ENCODE data around the gene COX7A2L. TPM values are rescaled to one million over a fixed set of nuclear protein-coding genes. Genes with fewer than 3 reads are reported as not detected.
A peak's percentile ranks its signal among the peaks of the same experiment; 100 is the strongest.
"Not testable (repeated sequence)": the region's sequence is repeated elsewhere in the genome, so short reads cannot be mapped to it uniquely, and the experiment has no call there.

Gene COX7A2L
- total RNA-seq, 1 donor from 2014 or later, result 83.3 TPM

DNA sequence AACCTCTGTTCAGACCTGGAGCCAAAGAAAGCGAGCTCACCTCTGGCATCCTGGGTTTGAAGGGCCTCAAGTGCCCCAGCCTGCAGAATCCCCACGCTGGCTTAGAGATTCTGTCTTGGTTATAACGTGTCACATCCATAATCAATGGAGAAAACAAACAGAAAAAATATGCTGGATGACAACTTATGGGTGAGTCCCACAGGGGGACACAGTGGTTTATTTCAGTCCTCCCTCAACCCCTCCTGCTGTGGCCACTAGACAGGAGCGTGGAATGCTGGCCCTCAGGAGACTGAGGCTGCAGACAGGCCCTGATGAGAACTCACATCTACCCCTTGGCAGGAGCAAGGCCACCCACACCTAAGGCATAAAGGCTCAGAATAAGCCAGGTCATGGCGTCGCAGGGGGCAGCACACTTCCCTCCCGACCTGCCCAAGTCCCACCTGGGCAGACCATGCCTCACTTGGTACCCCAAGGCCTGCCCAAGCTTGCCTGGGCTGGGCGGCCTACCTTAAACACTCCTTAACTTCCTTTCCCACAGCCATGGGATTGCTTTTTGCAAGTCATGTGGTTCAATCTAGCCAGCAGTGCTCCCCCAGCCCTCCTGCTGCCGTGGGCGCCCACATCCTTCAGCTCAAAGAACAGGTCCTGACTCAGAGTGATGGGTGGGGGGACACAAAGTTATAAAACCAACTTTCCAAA is 19.9 kb downstream of the COX7A2L start:
- Mint-ChIP-seq H3K4me3 (no peak overlapping the region), H3K36me3 (ENCODE audit: low read depth) (peaks cover 41% of the 10 kb centered on the region), H3K9me3 (no peaks in the 10 kb centered on the region), H3K4me1 (ENCODE audit: low read depth) (peaks cover 39% of the 10 kb centered on the region), H3K27ac (peak overlapping the region; percentile 58), H3K27me3 (ENCODE audit: insufficient read depth) (no peaks in the 10 kb centered on the region)
- DNase-seq (ENCODE audit: low spot score), result no peak
- intact Hi-C loops (cut with micrococcal nuclease), result no loop called here

GRCh38 chr2:42340045-42340937 is 20.7 kb downstream of the COX7A2L start:
- intact Hi-C loops (cut with micrococcal nuclease), result no loop called here
- Mint-ChIP-seq H3K27ac (peak overlapping the region; percentile 47), H3K4me3 (no peak overlapping the region), H3K4me1 (ENCODE audit: low read depth) (peaks cover 39% of the 10 kb centered on the region), H3K36me3 (ENCODE audit: low read depth) (peaks cover 43% of the 10 kb centered on the region), H3K9me3 (no peaks in the 10 kb centered on the region), H3K27me3 (ENCODE audit: insufficient read depth) (no peaks in the 10 kb centered on the region)
- no peak for DNase-seq (ENCODE audit: low spot score)

- Mint-ChIP-seq H3K36me3 (ENCODE audit: low read depth) (peaks cover 44% of the 10 kb centered on the region), H3K4me3 (no peak overlapping the region), H3K27ac (peak overlapping the region; percentile 47), H3K9me3 (no peaks in the 10 kb centered on the region), H3K4me1 (ENCODE audit: low read depth) (peaks cover 39% of the 10 kb centered on the region), H3K27me3 (ENCODE audit: insufficient read depth) (no peaks in the 10 kb centered on the region)
- intact Hi-C loops (cut with micrococcal nuclease), result no loop called here
- DNase-seq (ENCODE audit: low spot score), result no peak
Measured at GRCh38 chr2:42339191-42339912, 21.7 kb downstream of the COX7A2L start.

GRCh38 chr2:42338567-42339190 is 22.3 kb downstream of the COX7A2L start:
- Mint-ChIP-seq H3K27ac (no peak overlapping the region), H3K4me3 (no peak overlapping the region), H3K36me3 (ENCODE audit: low read depth) (peaks cover 44% of the 10 kb centered on the region), H3K4me1 (ENCODE audit: low read depth) (peaks cover 38% of the 10 kb centered on the region), H3K27me3 (ENCODE audit: insufficient read depth) (no peaks in the 10 kb centered on the region), H3K9me3 (no peaks in the 10 kb centered on the region)
- DNase-seq (ENCODE audit: low spot score), result no peak
- intact Hi-C loops (cut with micrococcal nuclease), result no loop called here

DNA sequence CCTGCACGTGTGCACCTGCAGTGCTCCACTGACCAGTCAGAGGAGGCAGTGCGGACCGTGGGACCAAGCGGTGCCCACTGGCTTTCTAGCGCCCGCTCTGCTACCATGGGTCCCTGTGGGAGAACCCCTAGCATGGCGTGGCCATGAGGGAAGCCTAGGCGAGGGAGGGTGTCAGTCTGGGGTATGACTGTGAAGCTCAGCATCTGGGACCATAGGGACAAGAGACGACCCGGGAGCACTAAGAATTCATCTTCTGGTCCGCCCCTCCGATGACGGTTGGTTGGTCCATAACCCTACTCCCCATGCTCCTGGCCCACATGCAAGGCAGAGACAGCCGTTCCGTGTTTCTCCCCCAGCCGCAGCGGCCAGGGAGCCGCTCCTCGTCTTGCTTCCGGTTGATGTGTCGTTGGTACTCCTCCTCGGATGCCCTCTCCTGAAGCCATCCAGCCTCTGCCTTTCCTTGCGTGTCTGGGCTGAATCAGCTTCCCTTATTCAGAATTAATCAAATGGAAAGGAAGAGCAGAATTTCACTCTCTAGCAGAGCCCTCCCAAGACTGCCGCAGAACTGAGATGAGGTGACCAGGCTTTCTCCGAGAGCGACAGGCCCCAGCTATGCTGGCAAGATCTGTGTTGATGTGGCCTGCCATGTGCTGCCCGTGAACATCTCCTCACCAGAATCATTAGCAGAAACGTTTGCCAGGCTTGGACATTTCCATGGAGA is 23.0 kb downstream of the COX7A2L start:
- Mint-ChIP-seq H3K27me3 (ENCODE audit: insufficient read depth) (no peaks in the 10 kb centered on the region), H3K4me1 (ENCODE audit: low read depth) (peaks cover 31% of the 10 kb centered on the region), H3K4me3 (no peak overlapping the region), H3K9me3 (no peaks in the 10 kb centered on the region), H3K36me3 (ENCODE audit: low read depth) (peaks cover 44% of the 10 kb centered on the region), H3K27ac (no peak overlapping the region)
- DNase-seq (ENCODE audit: low spot score), result no peak
- intact Hi-C loops (cut with micrococcal nuclease), result no loop called here

GRCh38 chr2:42337356-42337820 is 23.6 kb downstream of the COX7A2L start:
- no peaks in the 10 kb centered on the region for H3K27me3 Mint-ChIP-seq (ENCODE audit: insufficient read depth)
- H3K36me3 Mint-ChIP-seq (ENCODE audit: low read depth), result peaks cover 47% of the 10 kb centered on the region
- H3K4me3 Mint-ChIP-seq, result no peak overlapping the region
- DNase-seq (ENCODE audit: low spot score), result no peak
- H3K4me1 Mint-ChIP-seq (ENCODE audit: low read depth), result peaks cover 26% of the 10 kb centered on the region
- no peaks in the 10 kb centered on the region for H3K9me3 Mint-ChIP-seq
- H3K27ac Mint-ChIP-seq, result no peak overlapping the region
- intact Hi-C loops (cut with micrococcal nuclease), result no loop called here

DNA sequence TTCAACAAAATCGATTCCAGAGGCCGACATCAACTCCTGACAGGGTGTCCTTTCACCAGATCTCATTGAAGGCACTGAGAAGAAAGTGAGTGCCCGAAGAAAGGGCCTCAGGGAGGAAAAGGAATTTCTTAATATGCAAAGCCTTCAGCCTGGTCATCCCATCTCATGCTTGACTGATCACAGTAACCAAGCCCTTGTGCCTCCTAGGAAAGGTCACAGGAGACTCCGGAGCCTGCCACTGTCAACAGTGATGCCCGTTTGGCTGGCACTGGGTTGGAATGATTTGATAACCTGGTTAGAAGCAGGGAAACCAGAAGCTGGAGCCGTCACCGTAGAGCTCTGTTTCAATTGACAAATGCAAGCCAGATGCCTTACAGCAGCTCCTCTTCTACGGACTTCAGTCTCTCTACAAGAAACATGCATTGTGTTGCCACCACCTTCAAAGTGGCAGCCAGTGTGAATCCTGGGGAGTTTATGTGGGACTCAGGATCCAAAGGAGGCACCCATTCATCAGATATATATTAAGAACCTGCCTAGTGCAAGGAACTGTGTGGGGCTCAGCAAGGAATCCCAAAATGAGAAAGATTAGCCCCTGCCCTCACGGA is 24.6 kb downstream of the COX7A2L start:
- no peaks in the 10 kb centered on the region for H3K9me3 Mint-ChIP-seq
- H3K4me1 Mint-ChIP-seq (ENCODE audit: low read depth), result peaks cover 23% of the 10 kb centered on the region
- no peak for DNase-seq (ENCODE audit: low spot score)
- no peak overlapping the region for H3K27ac Mint-ChIP-seq
- intact Hi-C loops (cut with micrococcal nuclease), result no loop called here
- no peak overlapping the region for H3K4me3 Mint-ChIP-seq
- peaks cover 53% of the 10 kb centered on the region for H3K36me3 Mint-ChIP-seq (ENCODE audit: low read depth)
- H3K27me3 Mint-ChIP-seq (ENCODE audit: insufficient read depth), result no peaks in the 10 kb centered on the region

- intact Hi-C loops (cut with micrococcal nuclease), result no loop called here
- DNase-seq (ENCODE audit: low spot score), result no peak
- no peaks in the 10 kb centered on the region for H3K9me3 Mint-ChIP-seq
- no peak overlapping the region for H3K4me3 Mint-ChIP-seq
- H3K4me1 Mint-ChIP-seq (ENCODE audit: low read depth), result peaks cover 18% of the 10 kb centered on the region
- H3K27ac Mint-ChIP-seq, result no peak overlapping the region
- H3K36me3 Mint-ChIP-seq (ENCODE audit: low read depth), result peaks cover 50% of the 10 kb centered on the region
- no peaks in the 10 kb centered on the region for H3K27me3 Mint-ChIP-seq (ENCODE audit: insufficient read depth)
Measured at GRCh38 chr2:42335514-42336104, 25.4 kb downstream of the COX7A2L start.

DNA sequence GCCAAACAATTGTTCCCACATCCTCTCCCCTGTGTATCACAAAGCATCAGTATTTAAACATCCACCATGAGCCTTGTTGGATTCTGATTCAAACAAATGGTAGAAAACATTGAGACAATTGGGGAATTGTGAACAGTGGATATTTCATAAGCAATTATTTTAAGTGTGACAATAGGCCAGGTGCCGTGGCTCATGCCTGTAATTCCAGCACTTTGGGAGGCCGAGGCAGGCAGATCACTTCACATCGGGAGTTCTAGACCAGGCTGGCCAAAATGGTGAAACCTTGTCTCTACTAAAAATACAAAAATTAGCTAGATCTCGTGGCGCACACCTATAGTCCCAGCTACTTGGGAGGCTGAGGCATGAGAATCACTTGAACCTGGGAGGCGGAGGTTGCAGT is 26.2 kb downstream of the COX7A2L start:
- H3K9me3 Mint-ChIP-seq; DNase-seq (ENCODE audit: low spot score); H3K27ac Mint-ChIP-seq; intact Hi-C loops (cut with micrococcal nuclease); H3K27me3 Mint-ChIP-seq (ENCODE audit: insufficient read depth); H3K4me3 Mint-ChIP-seq: not testable (repeated sequence)
- peaks cover 53% of the 10 kb centered on the region for H3K36me3 Mint-ChIP-seq (ENCODE audit: low read depth)
- peaks cover 11% of the 10 kb centered on the region for H3K4me1 Mint-ChIP-seq (ENCODE audit: low read depth)

GRCh38 chr2:42334220-42334619 is 26.8 kb downstream of the COX7A2L start:
- Mint-ChIP-seq H3K4me3 (no peak overlapping the region), H3K27ac (no peak overlapping the region), H3K4me1 (ENCODE audit: low read depth) (peaks cover 7% of the 10 kb centered on the region), H3K27me3 (ENCODE audit: insufficient read depth) (no peaks in the 10 kb centered on the region), H3K36me3 (ENCODE audit: low read depth) (peaks cover 57% of the 10 kb centered on the region), H3K9me3 (no peaks in the 10 kb centered on the region)
- DNase-seq (ENCODE audit: low spot score), result no peak
- intact Hi-C loops (cut with micrococcal nuclease), result no loop called here

GRCh38 chr2:42333579-42333978 is 27.4 kb downstream of the COX7A2L start:
- H3K27me3 Mint-ChIP-seq (ENCODE audit: insufficient read depth), result no peaks in the 10 kb centered on the region
- intact Hi-C loops (cut with micrococcal nuclease), result no loop called here
- no peak overlapping the region for H3K4me3 Mint-ChIP-seq
- H3K9me3 Mint-ChIP-seq, result no peaks in the 10 kb centered on the region
- peaks cover 7% of the 10 kb centered on the region for H3K4me1 Mint-ChIP-seq (ENCODE audit: low read depth)
- DNase-seq (ENCODE audit: low spot score), result no peak
- peaks cover 57% of the 10 kb centered on the region for H3K36me3 Mint-ChIP-seq (ENCODE audit: low read depth)
- peak overlapping the region; percentile 40 for H3K27ac Mint-ChIP-seq

Measured in activated T-helper 1 cell treated with anti-CD3 and anti-CD28 coated beads, Interleukin-12 subunit alpha, Interleukin-12 subunit beta, Interleukin-2, Interleukin-4 antibody, amounts not matched to agents 30 ng/mL and 10 ng/mL and 1 ng/mL, durations not matched to agents 14 hours and 24 hours and 36 hours (primary cell).